ENCODE results near the gene SEMG1. TPM values are rescaled to one million over a fixed set of nuclear protein-coding genes. Genes with fewer than 3 reads are reported as not detected.

Gene SEMG1
- total RNA-seq, 1 donor from 2014 or later: not detected

GRCh38 chr20:45209924-45210323 is 3.1 kb downstream of the SEMG1 start:
- TF ChIP-seq EZH2phosphoT487 (IDR thresholded peaks at IDR 0.05) (no peak), EZH2 (IDR thresholded peaks at IDR 0.05) (no peak)
- TF ChIP-seq, protein P1, sequence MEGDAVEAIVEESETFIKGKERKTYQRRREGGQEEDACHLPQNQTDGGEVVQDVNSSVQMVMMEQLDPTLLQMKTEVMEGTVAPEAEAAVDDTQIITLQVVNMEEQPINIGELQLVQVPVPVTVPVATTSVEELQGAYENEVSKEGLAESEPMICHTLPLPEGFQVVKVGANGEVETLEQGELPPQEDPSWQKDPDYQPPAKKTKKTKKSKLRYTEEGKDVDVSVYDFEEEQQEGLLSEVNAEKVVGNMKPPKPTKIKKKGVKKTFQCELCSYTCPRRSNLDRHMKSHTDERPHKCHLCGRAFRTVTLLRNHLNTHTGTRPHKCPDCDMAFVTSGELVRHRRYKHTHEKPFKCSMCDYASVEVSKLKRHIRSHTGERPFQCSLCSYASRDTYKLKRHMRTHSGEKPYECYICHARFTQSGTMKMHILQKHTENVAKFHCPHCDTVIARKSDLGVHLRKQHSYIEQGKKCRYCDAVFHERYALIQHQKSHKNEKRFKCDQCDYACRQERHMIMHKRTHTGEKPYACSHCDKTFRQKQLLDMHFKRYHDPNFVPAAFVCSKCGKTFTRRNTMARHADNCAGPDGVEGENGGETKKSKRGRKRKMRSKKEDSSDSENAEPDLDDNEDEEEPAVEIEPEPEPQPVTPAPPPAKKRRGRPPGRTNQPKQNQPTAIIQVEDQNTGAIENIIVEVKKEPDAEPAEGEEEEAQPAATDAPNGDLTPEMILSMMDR (IDR thresholded peaks at IDR 0.05): no peak
- H3K9me3 ChIP-seq (ENCODE audit: low read depth): no peaks in the 10 kb centered on the region
- H3K4me2 ChIP-seq: no peak overlapping the region
- H3K79me2 ChIP-seq (ENCODE audit: low read depth): no peaks in the 10 kb centered on the region
- H3K27ac ChIP-seq: no peak overlapping the region
- H4K20me1 ChIP-seq (ENCODE audit: low read depth): no peaks in the 10 kb centered on the region
- H3K36me3 Mint-ChIP-seq: no peaks in the 10 kb centered on the region
- H3K4me3 Mint-ChIP-seq: no peak overlapping the region
- DNase-seq (ENCODE audit: low spot score): no peak
- no peaks in the 10 kb centered on the region for H3F3A ChIP-seq (ENCODE audit: low read depth)
- H3K4me1 ChIP-seq: no peaks in the 10 kb centered on the region
- H3K36me3 ChIP-seq: no peaks in the 10 kb centered on the region
- no peak overlapping the region for H3K9ac ChIP-seq
- H3K9me3 Mint-ChIP-seq: no peaks in the 10 kb centered on the region
- no peaks in the 10 kb centered on the region for H3K27me3 ChIP-seq
- peaks cover 2% of the 10 kb centered on the region for H3K27me3 Mint-ChIP-seq (ENCODE audit: insufficient read depth, low read depth)
- no peak overlapping the region for H3K4me3 ChIP-seq
- no peak overlapping the region for H3K27ac Mint-ChIP-seq
- H3K4me1 Mint-ChIP-seq: peaks cover 3% of the 10 kb centered on the region
- H2AFZ ChIP-seq (replicated peaks): no peak overlapping the region

GRCh38 chr20:45211569-45212474 is 5.0 kb downstream of the SEMG1 start:
- H3K79me2 ChIP-seq (ENCODE audit: low read depth): no peaks in the 10 kb centered on the region
- no peaks in the 10 kb centered on the region for H3K9me3 ChIP-seq (ENCODE audit: low read depth)
- H3K9ac ChIP-seq: no peak overlapping the region
- H3K36me3 ChIP-seq: no peaks in the 10 kb centered on the region
- no peak overlapping the region for H3K4me2 ChIP-seq
- TF ChIP-seq, protein P1 (IDR thresholded peaks at IDR 0.05): no peak
- no peak for TF ChIP-seq EZH2phosphoT487 (IDR thresholded peaks at IDR 0.05)
- TF ChIP-seq EZH2 (IDR thresholded peaks at IDR 0.05): no peak
- Mint-ChIP-seq H3K27ac (no peak overlapping the region), H3K4me1 (peaks cover under 1% of the 10 kb centered on the region), H3K27me3 (ENCODE audit: insufficient read depth, low read depth) (peaks cover 2% of the 10 kb centered on the region), H3K9me3 (no peaks in the 10 kb centered on the region), H3K36me3 (no peaks in the 10 kb centered on the region), H3K4me3 (no peak overlapping the region)
- H3F3A ChIP-seq (ENCODE audit: low read depth): no peaks in the 10 kb centered on the region
- no peaks in the 10 kb centered on the region for H3K27me3 ChIP-seq
- H3K27ac ChIP-seq: no peak overlapping the region
- H3K4me1 ChIP-seq: no peaks in the 10 kb centered on the region
- no peaks in the 10 kb centered on the region for H4K20me1 ChIP-seq (ENCODE audit: low read depth)
- no peak overlapping the region for H3K4me3 ChIP-seq
- DNase-seq (ENCODE audit: low spot score): no peak
- H2AFZ ChIP-seq (replicated peaks): no peak overlapping the region

DNA sequence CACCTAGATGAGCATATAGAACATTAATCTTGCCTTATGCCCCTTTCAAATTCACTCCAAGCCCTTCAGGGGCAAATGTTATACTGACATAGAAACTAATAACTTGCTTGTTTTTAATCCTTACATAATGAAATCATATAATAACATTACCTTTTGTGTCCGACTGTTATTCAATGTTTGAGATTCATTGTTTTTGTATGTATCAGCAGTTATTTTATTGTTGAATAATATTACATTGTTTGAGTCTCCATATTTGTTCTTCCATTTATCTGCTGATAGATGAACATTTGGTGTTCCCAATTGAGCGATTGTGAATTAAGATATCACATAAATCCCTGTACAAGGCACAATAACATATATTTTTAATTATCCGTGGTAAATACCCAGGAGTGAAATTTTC is 6.0 kb downstream of the SEMG1 start:
- Mint-ChIP-seq H3K4me3 (no peak overlapping the region), H3K27me3 (ENCODE audit: insufficient read depth, low read depth) (peaks cover 2% of the 10 kb centered on the region), H3K36me3 (no peaks in the 10 kb centered on the region), H3K9me3 (no peaks in the 10 kb centered on the region), H3K27ac (no peak overlapping the region), H3K4me1 (no peaks in the 10 kb centered on the region)
- TF ChIP-seq EZH2phosphoT487 (IDR thresholded peaks at IDR 0.05): no peak
- no peak for TF ChIP-seq EZH2 (IDR thresholded peaks at IDR 0.05)
- TF ChIP-seq, protein P1 (IDR thresholded peaks at IDR 0.05): no peak
- Histone ChIP-seq H3K9me3 (ENCODE audit: low read depth) (no peaks in the 10 kb centered on the region), H4K20me1 (ENCODE audit: low read depth) (no peaks in the 10 kb centered on the region), H3K27ac (no peak overlapping the region), H3K4me1 (no peaks in the 10 kb centered on the region), H3K79me2 (ENCODE audit: low read depth) (no peaks in the 10 kb centered on the region), H3F3A (ENCODE audit: low read depth) (no peaks in the 10 kb centered on the region), H3K4me2 (no peak overlapping the region), H3K36me3 (no peaks in the 10 kb centered on the region), H3K4me3 (no peak overlapping the region), H3K27me3 (no peaks in the 10 kb centered on the region), H2AFZ (replicated peaks) (no peak overlapping the region), H3K9ac (no peak overlapping the region)
- DNase-seq (ENCODE audit: low spot score): no peak

Measured in neural progenitor cell (in vitro differentiated cells).